Measurements from ENCODE around the gene PEF1. TPM values are rescaled to one million over a fixed set of nuclear protein-coding genes. Genes with fewer than 3 reads are reported as not detected.

The PEF1 gene
- total and polyA plus RNA-seq, 2 experiments from 2014 or later = 71.3 to 97.5 TPM

GRCh38 chr1:31658721-31659120 lies 14.0 kb upstream of the PEF1 start:
- Histone ChIP-seq H3K9ac (no peak overlapping the region), H3K36me3 (ENCODE audit: low read depth) (peaks cover 19% of the 10 kb centered on the region; the same call in 1 of the 2 replicates), H3K27ac (no peak overlapping the region), H3K9me2 (ENCODE audit: insufficient read depth) (no peaks in the 10 kb centered on the region), H4K20me1 (ENCODE audit: insufficient read depth) (no peaks in the 10 kb centered on the region), H2AFZ (no peak overlapping the region), H3K4me2 (ENCODE audit: unreplicated experiment) (no peak overlapping the region), H3K27me3 (replicated peaks; ENCODE audit: insufficient read depth) (no peaks in the 10 kb centered on the region), H3K79me2 (ENCODE audit: insufficient read depth) (no peaks in the 10 kb centered on the region), H3K4me3 (no peak overlapping the region), H3K9me3 (ENCODE audit: low read depth) (no peaks in the 10 kb centered on the region), H3K4me1 (ENCODE audit: insufficient read depth) (no peaks in the 10 kb centered on the region), H3F3A (ENCODE audit: insufficient read depth) (no peaks in the 10 kb centered on the region; the same call in none of the 2 replicates)
- TF ChIP-seq EZH2 (IDR thresholded peaks at IDR 0.05; ENCODE audit: insufficient read depth, poor library complexity, severe bottlenecking) = no peak
- TF ChIP-seq EZH2phosphoT487 (IDR thresholded peaks at IDR 0.05; ENCODE audit: insufficient read depth, low read depth) = no peak
- WGBS, 2 experiments (ENCODE audit: low coverage in 1 of 2, low lambda C conversion rate in 2 of 2, missing lambda C conversion rate in 2 of 2) = 92% methylated on average over 3 of the region's 3 CpGs
- no peak for DNase-seq
- in situ Hi-C loops (cut with MboI) = loop anchor here (25.0 kb wide), 1 partner anchor 304 kb away; no protein-coding TSS in a partner anchor

DNA sequence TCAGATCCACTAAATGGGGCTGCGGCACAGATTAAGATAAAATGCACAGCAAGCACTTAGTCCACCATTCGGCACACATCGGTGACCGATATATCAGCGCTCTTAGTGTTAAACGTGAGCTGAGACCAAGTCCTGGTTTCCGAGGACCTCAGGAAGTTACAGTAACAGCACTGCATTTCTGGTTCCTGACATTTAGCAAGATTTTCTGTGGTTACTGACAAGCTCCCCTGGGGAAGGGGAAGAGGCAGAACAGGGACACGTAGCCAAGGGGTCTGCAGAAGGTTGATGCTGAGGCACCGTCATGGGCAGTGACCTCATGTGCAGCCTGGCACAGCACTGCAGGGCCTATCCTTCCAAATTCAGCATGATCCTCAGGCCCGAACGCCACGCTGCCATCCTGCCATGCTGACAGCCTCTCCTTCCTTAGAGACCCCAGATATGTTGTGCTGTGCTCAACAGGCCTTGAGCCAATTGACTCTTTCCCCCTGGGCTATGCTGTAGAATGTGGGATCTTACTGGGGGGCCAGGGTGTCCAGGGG lies 13.4 kb upstream of the PEF1 start:
- H3K79me2 ChIP-seq (ENCODE audit: insufficient read depth) = no peaks in the 10 kb centered on the region
- no peaks in the 10 kb centered on the region for H4K20me1 ChIP-seq (ENCODE audit: insufficient read depth)
- DNase-seq = no peak
- no peaks in the 10 kb centered on the region for H3K4me1 ChIP-seq (ENCODE audit: insufficient read depth)
- H3K9ac ChIP-seq = no peak overlapping the region
- H3K9me2 ChIP-seq (ENCODE audit: insufficient read depth) = no peaks in the 10 kb centered on the region
- no peak overlapping the region for H3K4me2 ChIP-seq (ENCODE audit: unreplicated experiment)
- H3K27me3 ChIP-seq (replicated peaks; ENCODE audit: insufficient read depth) = no peaks in the 10 kb centered on the region
- H3K9me3 ChIP-seq (ENCODE audit: low read depth) = no peaks in the 10 kb centered on the region
- no peak overlapping the region for H2AFZ ChIP-seq
- TF ChIP-seq EZH2 (IDR thresholded peaks at IDR 0.05; ENCODE audit: insufficient read depth, poor library complexity, severe bottlenecking) (no peak), EZH2phosphoT487 (IDR thresholded peaks at IDR 0.05; ENCODE audit: insufficient read depth, low read depth) (no peak)
- peaks cover 19% of the 10 kb centered on the region; the same call in 1 of the 2 replicates for H3K36me3 ChIP-seq (ENCODE audit: low read depth)
- in situ Hi-C loops (cut with MboI) = loop anchor here (25.0 kb wide), 1 partner anchor 304 kb away; no protein-coding TSS in a partner anchor
- no peak overlapping the region for H3K27ac ChIP-seq
- H3F3A ChIP-seq (ENCODE audit: insufficient read depth) = no peaks in the 10 kb centered on the region; the same call in none of the 2 replicates
- H3K4me3 ChIP-seq = no peak overlapping the region
- 86 to 87% methylated on average over 12 of the region's 12 CpGs for WGBS, 2 experiments (ENCODE audit: low coverage in 1 of 2, low lambda C conversion rate in 2 of 2, missing lambda C conversion rate in 2 of 2)

DNA sequence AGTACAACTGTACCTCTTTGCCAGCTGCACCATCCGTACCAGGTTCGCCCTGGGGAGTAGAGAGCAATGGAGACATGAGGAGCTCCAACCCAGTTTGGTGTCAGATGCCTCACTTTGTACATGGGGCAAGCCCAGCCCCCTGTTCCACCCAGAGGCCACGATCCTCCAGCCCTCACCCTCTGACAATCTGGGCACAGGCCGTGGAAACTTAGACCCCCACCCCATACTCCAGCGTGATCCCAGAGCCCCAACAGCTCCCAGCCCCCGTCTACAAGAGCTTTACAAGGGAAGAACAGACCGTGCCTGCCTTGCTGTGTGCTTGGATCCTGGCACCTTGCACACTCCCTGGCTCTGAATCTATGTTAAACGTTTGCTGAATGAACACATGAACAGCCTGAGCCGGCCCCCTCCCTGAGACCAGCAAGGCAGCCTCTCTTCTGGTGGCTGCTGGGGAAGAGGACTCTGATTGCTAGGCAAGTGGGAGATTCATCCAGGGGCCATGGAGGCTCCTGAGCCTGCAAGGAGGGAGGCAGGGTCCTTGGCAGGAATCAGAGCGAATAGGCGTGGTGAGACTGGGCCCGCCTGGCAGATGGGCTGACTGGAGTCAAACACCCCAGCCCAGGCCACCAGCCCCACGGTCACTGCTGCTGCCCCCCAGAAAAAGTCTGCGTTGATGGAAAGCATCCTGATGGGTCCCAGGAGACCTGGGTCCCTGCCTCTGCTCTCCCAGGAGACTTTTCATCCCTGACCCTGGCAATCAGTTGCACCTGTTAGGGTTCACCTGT lies 12.5 kb upstream of the PEF1 start:
- in situ Hi-C loops (cut with MboI) = loop anchor here (25.0 kb wide), 1 partner anchor 305 kb away; no protein-coding TSS in a partner anchor
- Histone ChIP-seq H3K27me3 (replicated peaks; ENCODE audit: insufficient read depth) (no peaks in the 10 kb centered on the region), H3K4me2 (ENCODE audit: unreplicated experiment) (no peak overlapping the region), H3K9ac (no peak overlapping the region), H4K20me1 (ENCODE audit: insufficient read depth) (no peaks in the 10 kb centered on the region), H3K36me3 (ENCODE audit: low read depth) (peaks cover 20% of the 10 kb centered on the region; the same call in 1 of the 2 replicates), H3K4me3 (no peak overlapping the region), H3K27ac (no peak overlapping the region), H3K9me3 (ENCODE audit: low read depth) (no peaks in the 10 kb centered on the region), H2AFZ (no peak overlapping the region), H3K9me2 (ENCODE audit: insufficient read depth) (no peaks in the 10 kb centered on the region), H3K4me1 (ENCODE audit: insufficient read depth) (no peaks in the 10 kb centered on the region), H3F3A (ENCODE audit: insufficient read depth) (no peaks in the 10 kb centered on the region; the same call in none of the 2 replicates), H3K79me2 (ENCODE audit: insufficient read depth) (no peaks in the 10 kb centered on the region)
- TF ChIP-seq EZH2 (IDR thresholded peaks at IDR 0.05; ENCODE audit: insufficient read depth, poor library complexity, severe bottlenecking) = no peak
- TF ChIP-seq EZH2phosphoT487 (IDR thresholded peaks at IDR 0.05; ENCODE audit: insufficient read depth, low read depth) = no peak
- 70 to 77% methylated on average over 13 to 14 of the region's 14 CpGs for WGBS, 2 experiments (ENCODE audit: low coverage in 1 of 2, low lambda C conversion rate in 2 of 2, missing lambda C conversion rate in 2 of 2)
- no peak for DNase-seq

DNA sequence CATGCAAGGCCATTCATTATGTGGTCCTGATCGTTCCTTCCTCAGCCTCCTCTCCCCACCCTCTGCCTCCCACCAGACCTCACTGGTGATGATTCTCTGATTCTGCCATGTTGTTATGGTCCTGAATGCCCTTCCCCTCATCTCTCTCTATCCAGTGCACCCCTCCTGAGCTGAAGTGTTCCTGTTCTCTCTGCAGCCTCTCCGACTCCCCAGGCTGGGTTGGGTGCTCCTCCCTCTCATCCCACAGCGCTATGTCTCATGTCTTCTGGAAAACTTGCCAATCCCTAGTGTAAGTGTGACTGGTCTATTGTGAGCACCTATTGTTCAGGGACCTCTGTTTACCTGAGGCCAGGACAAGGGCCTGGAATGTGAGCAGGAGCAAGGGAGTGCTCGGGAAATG lies 11.1 kb upstream of the PEF1 start:
- no peak for TF ChIP-seq EZH2phosphoT487 (IDR thresholded peaks at IDR 0.05; ENCODE audit: insufficient read depth, low read depth)
- TF ChIP-seq EZH2 (IDR thresholded peaks at IDR 0.05; ENCODE audit: insufficient read depth, poor library complexity, severe bottlenecking) = no peak
- 97 to 99% methylated on average over 4 of the region's 4 CpGs for WGBS, 2 experiments (ENCODE audit: low coverage in 1 of 2, low lambda C conversion rate in 2 of 2, missing lambda C conversion rate in 2 of 2)
- H3K9me3 ChIP-seq (ENCODE audit: low read depth) = no peaks in the 10 kb centered on the region
- no peak overlapping the region for H3K4me2 ChIP-seq (ENCODE audit: unreplicated experiment)
- H3K36me3 ChIP-seq (ENCODE audit: low read depth) = peaks cover 26% of the 10 kb centered on the region; the same call in 1 of the 2 replicates
- no peaks in the 10 kb centered on the region for H3K79me2 ChIP-seq (ENCODE audit: insufficient read depth)
- H3K27ac ChIP-seq = no peak overlapping the region
- H3K9me2 ChIP-seq (ENCODE audit: insufficient read depth) = no peaks in the 10 kb centered on the region
- H3K27me3 ChIP-seq (replicated peaks; ENCODE audit: insufficient read depth) = no peaks in the 10 kb centered on the region
- H3F3A ChIP-seq (ENCODE audit: insufficient read depth) = peaks cover 10% of the 10 kb centered on the region
- H3K4me3 ChIP-seq = no peak overlapping the region
- no peaks in the 10 kb centered on the region for H4K20me1 ChIP-seq (ENCODE audit: insufficient read depth)
- no peak overlapping the region for H3K9ac ChIP-seq
- H3K4me1 ChIP-seq (ENCODE audit: insufficient read depth) = no peaks in the 10 kb centered on the region
- no peak for DNase-seq
- H2AFZ ChIP-seq = no peak overlapping the region
- in situ Hi-C loops (cut with MboI) = loop anchor here (25.0 kb wide), 1 partner anchor 307 kb away; no protein-coding TSS in a partner anchor
